HG03378 (cell line): ENCODE data around the gene ATG4C.

ENCODE experiments used
- ATAC-seq: cut with Tn5 transposase; IDR thresholded peaks from one replicate; pipeline ENCODE4 v1.9.1; 2021; ENCODE audit warnings: mild to moderate bottlenecking, moderate library complexity; ENCODE audit not compliant: unreplicated experiment

The ATG4C gene

DNA sequence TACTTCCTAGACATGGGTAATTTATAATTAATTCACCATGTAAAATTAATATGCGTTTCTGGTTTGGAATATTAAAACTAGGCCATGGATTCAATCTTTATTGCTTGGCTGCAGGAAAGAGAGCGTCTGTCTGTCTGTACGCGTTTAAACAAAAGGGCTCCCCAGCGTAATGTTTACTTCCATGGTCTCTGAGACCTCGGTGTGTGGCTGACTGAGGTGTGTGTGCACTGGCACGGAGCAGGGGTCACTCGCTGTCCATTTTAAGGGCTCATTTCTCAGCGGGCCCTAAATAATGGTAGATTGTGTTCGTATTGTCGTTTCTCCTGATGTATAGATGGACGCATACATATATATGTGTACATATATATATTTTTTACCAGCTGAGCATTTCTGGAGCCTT is 119.6 kb downstream of the ATG4C start:
- ATAC-seq, result no peak

- no peak for ATAC-seq
Observed at GRCh38 chr1:62903982-62904855, 120.3 kb downstream of the ATG4C start.

DNA sequence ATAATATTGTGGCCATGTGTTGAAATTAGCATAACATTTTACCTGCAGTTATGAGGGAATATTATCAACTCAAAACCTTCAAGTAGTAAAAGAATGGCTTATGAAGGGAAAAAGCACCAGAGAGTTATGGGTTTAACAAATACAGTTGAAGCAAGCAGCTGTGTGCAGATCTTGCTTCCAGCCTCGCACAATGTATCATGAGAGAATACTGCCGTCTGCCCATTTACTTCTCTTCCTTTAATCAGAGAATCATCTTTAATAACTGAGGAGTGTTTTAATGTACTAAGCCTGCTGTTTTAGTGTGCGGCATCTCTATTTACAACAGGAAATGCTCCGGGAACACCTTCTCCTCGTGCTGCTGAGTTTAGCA is 120.9 kb downstream of the ATG4C start:
- ATAC-seq, result no peak

DNA sequence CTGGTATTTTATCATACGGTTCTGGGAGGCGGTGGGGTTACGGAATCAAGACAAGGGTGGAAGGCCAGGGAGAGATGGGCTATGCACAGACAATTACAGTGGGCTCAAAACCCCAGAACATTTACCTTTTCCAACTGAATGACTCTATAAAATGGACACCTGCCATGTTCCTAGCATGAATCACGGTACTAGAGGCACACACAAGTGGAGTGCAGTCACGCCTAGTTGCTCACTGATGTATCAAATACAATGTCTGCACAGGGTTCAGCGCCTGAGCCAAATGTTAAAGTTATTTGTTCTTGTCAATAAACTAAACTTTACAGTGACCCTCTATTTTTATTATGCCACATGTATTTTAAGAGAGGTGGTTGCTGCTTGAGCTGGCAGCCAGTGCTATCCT is 121.4 kb downstream of the ATG4C start:
- ATAC-seq, result no peak

- no peak for ATAC-seq
Observed at GRCh38 chr1:62905872-62906271, 121.9 kb downstream of the ATG4C start.

- no peak for ATAC-seq
Observed at GRCh38 chr1:62906428-62906886, 122.5 kb downstream of the ATG4C start.

DNA sequence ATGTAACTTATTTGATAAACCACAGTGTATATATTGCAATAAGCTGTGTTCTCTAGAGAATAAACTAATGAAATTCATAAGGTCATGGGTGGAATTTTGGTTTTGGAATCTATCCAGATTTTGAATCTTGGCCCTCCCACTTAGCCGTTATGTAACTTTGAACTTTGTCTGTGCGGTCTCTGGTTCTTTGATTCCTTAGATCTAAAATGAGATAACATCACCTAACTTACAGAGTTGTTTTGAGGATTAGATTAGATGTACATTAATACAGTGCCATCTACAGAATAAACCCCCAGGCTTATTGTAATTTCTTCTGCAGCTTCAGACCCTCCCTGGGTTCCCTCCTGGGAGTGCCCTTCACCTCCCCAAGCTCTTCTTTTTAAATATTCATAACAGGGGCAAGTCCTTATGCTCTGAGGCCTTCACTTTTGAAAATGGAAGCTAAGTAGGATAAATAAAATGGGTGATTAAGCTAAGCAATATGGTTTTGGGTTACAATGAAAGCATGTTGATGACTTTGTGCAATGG is 124.3 kb downstream of the ATG4C start:
- no peak for ATAC-seq

DNA sequence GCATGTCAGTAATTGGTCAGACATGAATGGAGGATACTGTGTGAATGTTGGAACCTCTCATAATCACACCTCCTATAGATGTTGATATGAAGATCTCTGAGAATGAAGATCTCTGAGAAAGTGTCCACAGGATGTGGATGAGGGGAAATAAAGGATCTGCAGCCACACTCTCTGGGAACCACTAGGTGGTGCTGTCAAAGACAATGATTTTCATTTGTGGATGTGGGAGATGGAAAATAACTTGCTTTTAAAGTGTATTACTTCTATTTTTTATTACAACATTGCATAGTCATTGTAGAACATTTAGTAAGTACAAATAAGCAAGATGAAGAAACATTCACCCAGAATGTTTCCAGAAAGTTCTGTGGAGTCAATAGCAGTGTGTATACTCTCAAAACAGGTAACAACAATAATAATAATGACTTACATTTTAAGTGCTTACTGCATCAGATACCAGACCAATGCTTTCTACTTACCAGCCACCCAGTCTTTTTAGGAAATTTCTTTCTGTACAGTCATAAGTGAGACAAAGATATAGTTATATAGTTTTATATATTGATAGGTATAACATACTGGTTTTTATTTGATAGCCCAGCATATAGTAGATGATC is 128.2 kb downstream of the ATG4C start:
- no peak for ATAC-seq
